ENCODE data around the gene DLGAP1.

The DLGAP1 gene

DNA sequence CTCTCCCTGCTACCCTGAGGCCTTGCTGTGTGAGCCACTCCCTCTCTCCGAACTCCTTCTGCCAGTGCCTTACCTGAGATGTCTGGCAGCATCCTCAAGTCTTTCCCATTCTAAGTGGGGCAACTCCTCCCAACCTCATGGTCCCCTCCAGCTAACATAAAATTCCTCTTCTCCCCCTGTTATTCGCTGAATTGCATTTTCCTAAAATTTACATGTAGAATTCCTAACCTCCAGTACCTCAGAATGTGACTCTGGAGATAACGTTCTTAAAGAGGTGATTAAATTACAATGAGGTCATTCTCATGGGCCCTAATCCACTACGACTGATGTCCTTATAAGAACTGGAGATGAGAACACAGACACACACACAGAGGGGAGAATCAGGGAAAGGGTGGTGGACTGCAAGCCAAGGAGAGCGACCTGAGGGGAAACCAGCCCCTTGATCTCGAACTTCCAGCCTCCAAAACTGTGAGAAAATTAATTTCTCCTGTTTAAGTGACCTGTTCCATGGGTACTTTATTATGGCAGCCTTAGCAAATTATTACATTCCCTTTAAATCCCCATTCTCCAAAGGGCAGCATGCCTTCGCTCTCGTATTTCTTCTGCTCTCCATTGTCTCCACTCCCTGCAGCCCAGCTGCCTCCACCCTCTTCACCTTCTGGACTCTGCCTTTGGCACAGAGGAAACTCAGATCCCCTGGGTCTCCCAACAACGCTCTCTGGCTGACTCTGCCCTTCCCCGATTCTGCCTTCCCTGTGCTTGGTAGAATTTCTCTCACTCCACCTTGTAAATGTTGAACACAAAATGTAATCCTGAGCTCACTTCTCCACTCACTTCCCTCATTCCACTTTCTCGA, 934.6 kb downstream of the DLGAP1 start:
- no peaks in the 10 kb centered on the region for H3K9me3 ChIP-seq (ENCODE audit: control insufficient read depth in 1 of 2, low read length in 2 of 2)
- no peak overlapping the region for H3K4me3 ChIP-seq (ENCODE audit: low read depth in 1 of 2, low read length in 2 of 2)
- no peak overlapping the region for H3K27ac ChIP-seq (ENCODE audit: low read depth, low read length)
- H3K36me3 ChIP-seq (ENCODE audit: control insufficient read depth in 1 of 2, insufficient read depth in 2 of 2, low read length in 2 of 2), result no peaks in the 10 kb centered on the region
- H3K27me3 ChIP-seq (ENCODE audit: control insufficient read depth in 1 of 2, insufficient read depth in 2 of 2, low read length in 2 of 2), result no peaks in the 10 kb centered on the region
- H3K4me1 ChIP-seq (ENCODE audit: control insufficient read depth in 1 of 2, insufficient read depth in 2 of 2, low read length in 2 of 2), result no peaks in the 10 kb centered on the region
- no peak overlapping the region for H3K9ac ChIP-seq (ENCODE audit: low read depth in 1 of 2, low read length in 2 of 2)

- H3K4me1 ChIP-seq (ENCODE audit: control insufficient read depth in 1 of 2, insufficient read depth in 2 of 2, low read length in 2 of 2), result no peaks in the 10 kb centered on the region
- H3K27ac ChIP-seq (ENCODE audit: low read depth, low read length), result no peak overlapping the region
- H3K27me3 ChIP-seq (ENCODE audit: control insufficient read depth in 1 of 2, insufficient read depth in 2 of 2, low read length in 2 of 2), result no peaks in the 10 kb centered on the region
- H3K9me3 ChIP-seq (ENCODE audit: control insufficient read depth in 1 of 2, low read length in 2 of 2), result no peaks in the 10 kb centered on the region
- no peak overlapping the region for H3K4me3 ChIP-seq (ENCODE audit: low read depth in 1 of 2, low read length in 2 of 2)
- no peak overlapping the region for H3K9ac ChIP-seq (ENCODE audit: low read depth in 1 of 2, low read length in 2 of 2)
- H3K36me3 ChIP-seq (ENCODE audit: control insufficient read depth in 1 of 2, insufficient read depth in 2 of 2, low read length in 2 of 2), result no peaks in the 10 kb centered on the region
Measured at GRCh38 chr18:3514312-3515216, 940.5 kb downstream of the DLGAP1 start.

- H3K4me3 ChIP-seq (ENCODE audit: low read depth in 1 of 2, low read length in 2 of 2), result no peak overlapping the region
- H3K36me3 ChIP-seq (ENCODE audit: control insufficient read depth in 1 of 2, insufficient read depth in 2 of 2, low read length in 2 of 2), result no peaks in the 10 kb centered on the region
- no peaks in the 10 kb centered on the region for H3K9me3 ChIP-seq (ENCODE audit: control insufficient read depth in 1 of 2, low read length in 2 of 2)
- H3K27ac ChIP-seq (ENCODE audit: low read depth, low read length), result no peak overlapping the region
- no peak overlapping the region for H3K9ac ChIP-seq (ENCODE audit: low read depth in 1 of 2, low read length in 2 of 2)
- H3K27me3 ChIP-seq (ENCODE audit: control insufficient read depth in 1 of 2, insufficient read depth in 2 of 2, low read length in 2 of 2), result no peaks in the 10 kb centered on the region
- H3K4me1 ChIP-seq (ENCODE audit: control insufficient read depth in 1 of 2, insufficient read depth in 2 of 2, low read length in 2 of 2), result no peaks in the 10 kb centered on the region
Measured at GRCh38 chr18:3513481-3513880, 941.6 kb downstream of the DLGAP1 start.

DNA sequence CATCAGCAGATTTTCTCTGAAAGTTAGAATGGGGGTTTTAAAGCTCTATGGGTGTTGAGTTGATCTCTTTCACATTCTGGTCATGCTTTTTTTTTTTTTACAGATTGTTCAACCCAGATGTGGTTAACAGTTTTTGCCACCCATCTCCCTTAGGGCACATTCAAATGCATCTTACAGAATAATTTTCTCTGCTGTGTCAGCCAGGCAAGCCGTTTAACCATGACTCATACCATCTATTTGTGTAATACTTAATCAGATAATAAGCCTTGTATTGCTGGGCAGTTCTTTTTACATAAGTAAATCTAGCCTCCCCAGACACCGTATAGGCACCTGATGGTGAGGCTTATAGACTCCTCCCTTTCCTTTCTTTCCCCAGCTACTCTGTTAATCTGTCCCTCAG, 943.1 kb downstream of the DLGAP1 start:
- no peak overlapping the region for H3K4me3 ChIP-seq (ENCODE audit: low read depth in 1 of 2, low read length in 2 of 2)

DNA sequence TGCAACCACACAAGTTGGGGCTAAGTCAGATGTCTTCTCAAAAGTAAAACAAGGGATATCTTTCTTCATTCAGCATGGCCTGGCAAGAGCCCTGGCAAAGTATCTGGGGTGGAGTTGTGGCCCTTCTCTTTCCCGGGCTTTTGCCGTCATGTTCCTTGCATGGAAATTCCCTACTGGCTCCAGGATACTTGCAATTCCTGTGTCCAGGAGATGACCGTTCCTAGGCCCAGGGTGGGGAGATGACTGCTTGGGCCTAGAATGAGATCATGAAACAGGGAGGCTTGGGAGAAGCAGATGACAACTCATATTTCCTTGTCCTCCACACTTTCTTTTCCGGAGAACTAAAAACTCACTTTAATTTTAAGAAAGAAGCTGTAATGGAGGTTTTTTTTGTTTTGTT, 944.2 kb downstream of the DLGAP1 start:
- Histone ChIP-seq H3K9ac (ENCODE audit: low read depth in 1 of 2, low read length in 2 of 2) (no peak overlapping the region), H3K27me3 (ENCODE audit: control insufficient read depth in 1 of 2, insufficient read depth in 2 of 2, low read length in 2 of 2) (no peaks in the 10 kb centered on the region)

More for the DNA sequence above, 943.1 kb downstream of the DLGAP1 start:
- H3K9me3 ChIP-seq (ENCODE audit: control insufficient read depth in 1 of 2, low read length in 2 of 2), result no peaks in the 10 kb centered on the region
- H3K36me3 ChIP-seq (ENCODE audit: control insufficient read depth in 1 of 2, insufficient read depth in 2 of 2, low read length in 2 of 2), result no peaks in the 10 kb centered on the region
- no peaks in the 10 kb centered on the region for H3K27me3 ChIP-seq (ENCODE audit: control insufficient read depth in 1 of 2, insufficient read depth in 2 of 2, low read length in 2 of 2)
- no peak overlapping the region for H3K9ac ChIP-seq (ENCODE audit: low read depth in 1 of 2, low read length in 2 of 2)
- H3K4me1 ChIP-seq (ENCODE audit: control insufficient read depth in 1 of 2, insufficient read depth in 2 of 2, low read length in 2 of 2), result no peaks in the 10 kb centered on the region
- no peak overlapping the region for H3K27ac ChIP-seq (ENCODE audit: low read depth, low read length)

DNA sequence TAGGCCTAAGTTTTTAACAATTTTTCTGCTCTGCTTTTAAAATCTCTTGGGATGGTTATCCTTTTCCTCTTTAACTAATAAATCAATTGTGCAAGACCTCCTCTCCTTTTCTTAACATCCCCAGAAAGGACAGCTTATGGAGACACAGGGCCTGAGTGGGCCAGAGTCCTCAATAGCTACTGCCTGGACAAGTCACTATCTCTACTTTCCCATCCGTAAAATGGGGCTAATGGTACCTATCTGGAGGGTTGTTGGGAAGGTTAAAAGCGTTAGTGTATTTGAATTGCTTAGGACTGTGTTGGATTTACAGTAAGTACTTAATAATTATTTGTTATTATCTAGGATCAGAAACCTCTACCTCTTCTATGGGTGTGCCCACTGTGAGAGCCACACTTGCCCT, 945.1 kb downstream of the DLGAP1 start:
- Histone ChIP-seq H3K27me3 (ENCODE audit: control insufficient read depth in 1 of 2, insufficient read depth in 2 of 2, low read length in 2 of 2) (no peaks in the 10 kb centered on the region), H3K9me3 (ENCODE audit: control insufficient read depth in 1 of 2, low read length in 2 of 2) (no peaks in the 10 kb centered on the region), H3K27ac (ENCODE audit: low read depth, low read length) (no peak overlapping the region), H3K4me3 (ENCODE audit: low read depth in 1 of 2, low read length in 2 of 2) (no peak overlapping the region), H3K9ac (ENCODE audit: low read depth in 1 of 2, low read length in 2 of 2) (no peak overlapping the region), H3K4me1 (ENCODE audit: control insufficient read depth in 1 of 2, insufficient read depth in 2 of 2, low read length in 2 of 2) (no peaks in the 10 kb centered on the region), H3K36me3 (ENCODE audit: control insufficient read depth in 1 of 2, insufficient read depth in 2 of 2, low read length in 2 of 2) (no peaks in the 10 kb centered on the region)

More for the DNA sequence above, 944.2 kb downstream of the DLGAP1 start:
- no peaks in the 10 kb centered on the region for H3K4me1 ChIP-seq (ENCODE audit: control insufficient read depth in 1 of 2, insufficient read depth in 2 of 2, low read length in 2 of 2)
- no peak overlapping the region for H3K4me3 ChIP-seq (ENCODE audit: low read depth in 1 of 2, low read length in 2 of 2)
- H3K36me3 ChIP-seq (ENCODE audit: control insufficient read depth in 1 of 2, insufficient read depth in 2 of 2, low read length in 2 of 2), result no peaks in the 10 kb centered on the region
- no peaks in the 10 kb centered on the region for H3K9me3 ChIP-seq (ENCODE audit: control insufficient read depth in 1 of 2, low read length in 2 of 2)
- H3K27ac ChIP-seq (ENCODE audit: low read depth, low read length), result no peak overlapping the region

GRCh38 chr18:3508576-3509549, 946.2 kb downstream of the DLGAP1 start:
- Histone ChIP-seq H3K36me3 (ENCODE audit: control insufficient read depth in 1 of 2, insufficient read depth in 2 of 2, low read length in 2 of 2) (no peaks in the 10 kb centered on the region), H3K9ac (ENCODE audit: low read depth in 1 of 2, low read length in 2 of 2) (no peak overlapping the region), H3K27ac (ENCODE audit: low read depth, low read length) (no peak overlapping the region), H3K4me3 (ENCODE audit: low read depth in 1 of 2, low read length in 2 of 2) (no peak overlapping the region), H3K27me3 (ENCODE audit: control insufficient read depth in 1 of 2, insufficient read depth in 2 of 2, low read length in 2 of 2) (no peaks in the 10 kb centered on the region), H3K9me3 (ENCODE audit: control insufficient read depth in 1 of 2, low read length in 2 of 2) (no peaks in the 10 kb centered on the region), H3K4me1 (ENCODE audit: control insufficient read depth in 1 of 2, insufficient read depth in 2 of 2, low read length in 2 of 2) (no peaks in the 10 kb centered on the region)

- Histone ChIP-seq H3K9ac (ENCODE audit: low read depth in 1 of 2, low read length in 2 of 2) (no peak overlapping the region), H3K27me3 (ENCODE audit: control insufficient read depth in 1 of 2, insufficient read depth in 2 of 2, low read length in 2 of 2) (peaks cover 5 to 10% of the 10 kb centered on the region in 2 donors), H3K9me3 (ENCODE audit: control insufficient read depth in 1 of 2, low read length in 2 of 2) (no peaks in the 10 kb centered on the region), H3K36me3 (ENCODE audit: control insufficient read depth in 1 of 2, insufficient read depth in 2 of 2, low read length in 2 of 2) (no peaks in the 10 kb centered on the region), H3K4me1 (ENCODE audit: control insufficient read depth in 1 of 2, insufficient read depth in 2 of 2, low read length in 2 of 2) (peaks cover 2% of the 10 kb centered on the region in 2 donors), H3K4me3 (ENCODE audit: low read depth in 1 of 2, low read length in 2 of 2) (no peak overlapping the region), H3K27ac (ENCODE audit: low read depth, low read length) (no peak overlapping the region)
Measured at GRCh38 chr18:3504637-3505036, 950.5 kb downstream of the DLGAP1 start.

- Histone ChIP-seq H3K9me3 (ENCODE audit: control insufficient read depth in 1 of 2, low read length in 2 of 2) (no peaks in the 10 kb centered on the region), H3K36me3 (ENCODE audit: control insufficient read depth in 1 of 2, insufficient read depth in 2 of 2, low read length in 2 of 2) (no peaks in the 10 kb centered on the region), H3K4me3 (ENCODE audit: low read depth in 1 of 2, low read length in 2 of 2) (no peak overlapping the region), H3K9ac (ENCODE audit: low read depth in 1 of 2, low read length in 2 of 2) (no peak overlapping the region), H3K27ac (ENCODE audit: low read depth, low read length) (no peak overlapping the region), H3K27me3 (ENCODE audit: control insufficient read depth in 1 of 2, insufficient read depth in 2 of 2, low read length in 2 of 2) (peaks cover 9 to 10% of the 10 kb centered on the region in 2 donors), H3K4me1 (ENCODE audit: control insufficient read depth in 1 of 2, insufficient read depth in 2 of 2, low read length in 2 of 2) (peaks cover 5 to 6% of the 10 kb centered on the region in 2 donors)
Measured at GRCh38 chr18:3502650-3503049, 952.5 kb downstream of the DLGAP1 start.

Measured in duodenal mucosa (tissue), 2 donors.